ENCODE data around the gene ZDHHC7. TPM values are rescaled to one million over a fixed set of nuclear protein-coding genes. Genes with fewer than 3 reads are reported as not detected.
A peak's percentile ranks its signal among the peaks of the same experiment; 100 is the strongest.

The ZDHHC7 gene
- total and polyA plus RNA-seq, 9 of the 15 experiments (the other 6 are each of a cell fraction or from before 2014, with no cell fraction given): 1.7 to 49.7 (median 37.4) TPM

DNA sequence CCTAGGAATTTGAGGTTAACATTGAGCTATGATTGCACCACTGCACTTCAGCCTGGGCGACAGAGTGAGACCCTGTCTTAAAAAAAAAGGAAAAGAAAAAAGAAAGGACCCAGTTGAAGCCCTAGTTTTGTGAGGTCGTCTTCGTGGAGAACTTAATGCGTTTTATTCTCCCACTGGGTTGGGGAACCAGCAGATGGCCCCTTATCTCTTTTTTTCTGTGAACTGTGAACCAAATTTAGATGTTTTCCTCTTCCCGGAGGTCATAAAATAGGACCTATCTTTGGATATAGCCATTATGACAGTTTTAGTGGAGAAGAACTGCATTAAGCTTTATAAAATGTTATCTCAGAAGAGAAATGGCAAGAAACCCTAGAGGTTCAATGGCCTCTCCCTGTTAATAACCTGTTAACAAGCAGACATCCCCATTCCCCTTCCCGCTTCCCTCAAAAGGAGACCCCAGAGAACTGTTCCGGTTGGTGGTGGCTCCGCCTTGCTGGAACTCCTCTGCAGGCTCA is 39.8 kb upstream of the ZDHHC7 start:
- Histone ChIP-seq H3K4me3 (peak overlapping the region; percentile 12; the same call in 1 of the 2 replicates), H3K36me3 (ENCODE audit: control insufficient read depth, insufficient read depth, low read length) (peaks cover 8% of the 10 kb centered on the region; the same call in 2 of the 3 replicates), H3K9ac (ENCODE audit: insufficient read depth in 1 of 2, low read depth in 2 of 2, low read length in 2 of 2) (peak overlapping the region; percentile 69 to 87), H3K9me1 (ENCODE audit: control insufficient read depth, insufficient read depth, low read length) (no peaks in the 10 kb centered on the region), H3K27me3 (ENCODE audit: control insufficient read depth in 2 of 2, insufficient read depth in 2 of 2, low read length in 2 of 2) (no peaks in the 10 kb centered on the region), H3K27ac (ENCODE audit: extremely low read depth, low read depth, low read length) (peak overlapping the region; percentile 87), H3K4me1 (replicated peaks in 1 of 2; ENCODE audit: control insufficient read depth in 2 of 2, insufficient read depth in 2 of 2, low read length in 2 of 2) (peaks cover 60 to 71% of the 10 kb centered on the region in 2 experiments), H3K4me2 (ENCODE audit: insufficient read depth, low read length) (peak overlapping the region; percentile 82), H4K20me1 (replicated peaks; ENCODE audit: control insufficient read depth, insufficient read depth, low read length) (no peaks in the 10 kb centered on the region), H2AFZ (ENCODE audit: low read depth, low read length) (peak overlapping the region; percentile 64), H3K9me3 (replicated peaks; ENCODE audit: control insufficient read depth, insufficient read depth, low read depth, low read length) (0 out of 2 replicates have a peak, but pooled peaks cover 2% of the 10 kb centered on the region), H3K79me2 (ENCODE audit: control insufficient read depth, insufficient read depth, low read length) (peaks cover 60% of the 10 kb centered on the region)
- POLR2A ChIA-PET: interaction anchor here (0.7 to 1.8 kb wide), 4 partner anchors 21 to 528 kb away, joined by 3 to 4 read pairs (median 3); partner anchors contain the start of gene KIAA0513
- ATAC-seq (no peak), DNase-seq (ENCODE audit: extremely low read depth in 1 of 4, low spot score in 3 of 4) (peak in 3 of 4 experiments; percentile 34 to 80 (median 63)), FAIRE-seq (no peak)
- CTCF ChIA-PET (ENCODE audit: low intra/inter-chr PET ratio): no interaction called here
- intact Hi-C loops (cut with micrococcal nuclease) (no loop called here), in situ Hi-C loops (cut with MboI) (no loop called here)
- no TSS peak for BruUV-seq (replicated peaks)
- under 1% methylated on average over 8 of the region's 8 CpGs for WGBS (ENCODE audit: insufficient coverage, low coverage, missing lambda C conversion rate)
- TF ChIP-seq, protein P1, sequence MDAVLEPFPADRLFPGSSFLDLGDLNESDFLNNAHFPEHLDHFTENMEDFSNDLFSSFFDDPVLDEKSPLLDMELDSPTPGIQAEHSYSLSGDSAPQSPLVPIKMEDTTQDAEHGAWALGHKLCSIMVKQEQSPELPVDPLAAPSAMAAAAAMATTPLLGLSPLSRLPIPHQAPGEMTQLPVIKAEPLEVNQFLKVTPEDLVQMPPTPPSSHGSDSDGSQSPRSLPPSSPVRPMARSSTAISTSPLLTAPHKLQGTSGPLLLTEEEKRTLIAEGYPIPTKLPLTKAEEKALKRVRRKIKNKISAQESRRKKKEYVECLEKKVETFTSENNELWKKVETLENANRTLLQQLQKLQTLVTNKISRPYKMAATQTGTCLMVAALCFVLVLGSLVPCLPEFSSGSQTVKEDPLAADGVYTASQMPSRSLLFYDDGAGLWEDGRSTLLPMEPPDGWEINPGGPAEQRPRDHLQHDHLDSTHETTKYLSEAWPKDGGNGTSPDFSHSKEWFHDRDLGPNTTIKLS (IDR thresholded peaks at IDR 0.05; ENCODE audit: borderline replicate concordance, low read depth): no peak; the same call in 1 of the 2 replicates
- TF ChIP-seq L3MBTL2 (IDR thresholded peaks at IDR 0.05): peak; percentile 81
- no peak for TF ChIP-seq CCAR2 (IDR thresholded peaks at IDR 0.05; ENCODE audit: low read depth, low read length)
- no peak for TF ChIP-seq MTA1 (IDR thresholded peaks at IDR 0.05; ENCODE audit: borderline replicate concordance)
- no peak for TF ChIP-seq FOXK1 (CRISPR knock-in tag; IDR thresholded peaks at IDR 0.05; ENCODE audit: borderline replicate concordance)
- TF ChIP-seq ZNF175 (CRISPR knock-in tag; IDR thresholded peaks at IDR 0.05; ENCODE audit: low read depth): no peak
- no peak for TF ChIP-seq NRF1 (conservative IDR thresholded peaks at IDR 0.05 in 1 of 2, IDR thresholded peaks at IDR 0.05 in 1 of 2)
- TF ChIP-seq, protein P2, sequence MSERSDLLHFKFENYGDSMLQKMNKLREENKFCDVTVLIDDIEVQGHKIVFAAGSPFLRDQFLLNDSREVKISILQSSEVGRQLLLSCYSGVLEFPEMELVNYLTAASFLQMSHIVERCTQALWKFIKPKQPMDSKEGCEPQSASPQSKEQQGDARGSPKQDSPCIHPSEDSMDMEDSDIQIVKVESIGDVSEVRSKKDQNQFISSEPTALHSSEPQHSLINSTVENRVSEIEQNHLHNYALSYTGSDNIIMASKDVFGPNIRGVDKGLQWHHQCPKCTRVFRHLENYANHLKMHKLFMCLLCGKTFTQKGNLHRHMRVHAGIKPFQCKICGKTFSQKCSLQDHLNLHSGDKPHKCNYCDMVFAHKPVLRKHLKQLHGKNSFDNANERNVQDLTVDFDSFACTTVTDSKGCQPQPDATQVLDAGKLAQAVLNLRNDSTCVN (CRISPR knock-in tag; IDR thresholded peaks at IDR 0.05): no peak
- no peak for TF ChIP-seq CBX5 (IDR thresholded peaks at IDR 0.05; ENCODE audit: borderline replicate concordance, low read depth)
- TF ChIP-seq NR1H2 (CRISPR knock-in tag; IDR thresholded peaks at IDR 0.05): no peak
- no peak for TF ChIP-seq ETS2 (tag; IDR thresholded peaks at IDR 0.05; ENCODE audit: borderline replicate concordance, poor library complexity, severe bottlenecking)
- no peak for TF ChIP-seq TCF7 (IDR thresholded peaks at IDR 0.05; ENCODE audit: borderline replicate concordance)
- TF ChIP-seq SMARCA4 (IDR thresholded peaks at IDR 0.05): peak; percentile 27; the same call in 1 of the 2 replicates
- no peak for TF ChIP-seq KLF1 (tag; IDR thresholded peaks at IDR 0.05)
- TF ChIP-seq HDAC2 (IDR thresholded peaks at IDR 0.05): no peak; the same call in 1 of the 2 replicates
- peak; percentile 72; the same call in 1 of the 2 replicates for TF ChIP-seq ZSCAN29 (IDR thresholded peaks at IDR 0.05)
- TF ChIP-seq HNRNPLL (IDR thresholded peaks at IDR 0.05; ENCODE audit: low read depth, low read length, poor library complexity, severe bottlenecking): no peak
- TF ChIP-seq PRPF4 (IDR thresholded peaks at IDR 0.05; ENCODE audit: insufficient read depth, low read depth, low read length, poor library complexity, severe bottlenecking): no peak
- TF ChIP-seq, protein P3, sequence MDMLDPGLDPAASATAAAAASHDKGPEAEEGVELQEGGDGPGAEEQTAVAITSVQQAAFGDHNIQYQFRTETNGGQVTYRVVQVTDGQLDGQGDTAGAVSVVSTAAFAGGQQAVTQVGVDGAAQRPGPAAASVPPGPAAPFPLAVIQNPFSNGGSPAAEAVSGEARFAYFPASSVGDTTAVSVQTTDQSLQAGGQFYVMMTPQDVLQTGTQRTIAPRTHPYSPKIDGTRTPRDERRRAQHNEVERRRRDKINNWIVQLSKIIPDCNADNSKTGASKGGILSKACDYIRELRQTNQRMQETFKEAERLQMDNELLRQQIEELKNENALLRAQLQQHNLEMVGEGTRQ (CRISPR knock-in tag; IDR thresholded peaks at IDR 0.05): no peak
- TF ChIP-seq ZNF146 (CRISPR knock-in tag; IDR thresholded peaks at IDR 0.05; ENCODE audit: unreplicated experiment): no peak
- TF ChIP-seq ZNF324 (CRISPR knock-in tag; IDR thresholded peaks at IDR 0.05): no peak

Measured in K562 (cell line).